Fibroblast of lung (primary cell): ENCODE results near the gene SLFN12L. TPM values are rescaled to one million over a fixed set of nuclear protein-coding genes. Genes with fewer than 3 reads are reported as not detected.
A peak's percentile ranks its signal among the peaks of the same experiment; 100 is the strongest.

Experiments used
- DNase-seq, 2 donors: peaks; one replicate each; pipeline versions ENCODE4 v3.0.0 to v3.0.0-alpha.2; 2010; ENCODE audit warnings: low read depth in 2 of 2
- H2AFZ ChIP-seq: 2 replicates; pipeline ENCODE4 v1.5.1; 2012; ENCODE audit warnings: low read length, control low read depth, inconsistent platforms
- H3K27ac ChIP-seq: 2 replicates; pipeline ENCODE4 v1.5.1; 2011; ENCODE audit warnings: low read length, control low read depth; ENCODE audit not compliant: insufficient read depth
- H3K27me3 ChIP-seq: 2 replicates; pipeline ENCODE4 v1.5.1; 2011; ENCODE audit warnings: mild to moderate bottlenecking, low read length; ENCODE audit not compliant: control insufficient read depth, insufficient read depth
- H3K36me3 ChIP-seq: 2 replicates; pipeline ENCODE4 v1.5.1; 2011; ENCODE audit warnings: low read length; ENCODE audit not compliant: control insufficient read depth, insufficient read depth
- H3K4me1 ChIP-seq: 2 replicates; pipeline ENCODE4 v1.5.1; 2011; ENCODE audit warnings: low read length; ENCODE audit not compliant: control insufficient read depth, insufficient read depth; ENCODE audit errors: extremely low read depth
- H3K4me2 ChIP-seq: 2 replicates; pipeline ENCODE4 v1.5.1; 2011; ENCODE audit warnings: low read length, control low read depth; ENCODE audit not compliant: insufficient read depth; ENCODE audit errors: extremely low read depth
- H3K4me3 ChIP-seq, 4 experiments: fragments of 200-600 bp in 1 of 4; sonication (generic) in 1 of 4; replicated peaks in 1 of 4; 2 replicates each; pipeline ENCODE4 v1.5.1; 2011 to 2016; ENCODE audit warnings: low read length in 4 of 4, low read depth in 3 of 4, mild to moderate bottlenecking in 3 of 4, control low read depth in 2 of 4, inconsistent platforms in 1 of 4, mixed read lengths in 1 of 4; ENCODE audit not compliant: insufficient read depth in 1 of 4; ENCODE audit errors: control extremely low read depth in 1 of 4
- H3K79me2 ChIP-seq: 2 replicates; pipeline ENCODE4 v1.5.1; 2012; ENCODE audit warnings: mild to moderate bottlenecking, low read length, inconsistent platforms; ENCODE audit not compliant: control insufficient read depth, insufficient read depth
- H3K9ac ChIP-seq: 2 replicates; pipeline ENCODE4 v1.5.1; 2011; ENCODE audit warnings: mild to moderate bottlenecking, low read length, control low read depth; ENCODE audit not compliant: insufficient read depth
- H3K9me3 ChIP-seq: 2 replicates; pipeline ENCODE4 v1.5.1; 2012; ENCODE audit warnings: low read depth, low read length; ENCODE audit not compliant: control insufficient read depth, insufficient read depth
- H4K20me1 ChIP-seq: 2 replicates; pipeline ENCODE4 v1.5.1; 2011; ENCODE audit warnings: low read length; ENCODE audit not compliant: control insufficient read depth, insufficient read depth; ENCODE audit errors: extremely low read depth
- CTCF ChIP-seq, 2 donors: IDR thresholded peaks in 1 of 2; conservative IDR thresholded peaks in 1 of 2; 1 replicate in 1 of 2; 2 replicates in 1 of 2; pipeline ENCODE4 v1.5.1; 2011 to 2012; ENCODE audit warnings: low read length in 2 of 2, control low read depth in 1 of 2, inconsistent platforms in 1 of 2, low read depth in 1 of 2, mild to moderate bottlenecking in 1 of 2
- EZH2 ChIP-seq: IDR thresholded peaks from 2 replicates; pipeline ENCODE4 v1.5.1; 2012; ENCODE audit warnings: low read length, control low read depth, mild to moderate bottlenecking; ENCODE audit errors: missing control alignments
- polyA plus RNA-seq, 2 donors: library from polyadenylated mRNA; depleted of rRNA in 1 of 2; stranded (reverse) in 1 of 2; unstranded in 1 of 2; fragments of >200 nt; gene quantifications; 2 replicates each; pipeline ENCODE4 v1.2.1, GENCODE V29; 2011 to 2012; ENCODE audit warnings: missing spikeins in 1 of 2
- total RNA-seq: library from RNA; depleted of rRNA; stranded (reverse); fragments of >200 nt; gene quantifications from 2 replicates; pipeline ENCODE4 v1.2.1, GENCODE V29; 2014

The SLFN12L gene
- total and polyA plus RNA-seq, 2 donors (not counting 1 experiment from before 2014, with no cell fraction given): 0.09 to 0.17 TPM

DNA sequence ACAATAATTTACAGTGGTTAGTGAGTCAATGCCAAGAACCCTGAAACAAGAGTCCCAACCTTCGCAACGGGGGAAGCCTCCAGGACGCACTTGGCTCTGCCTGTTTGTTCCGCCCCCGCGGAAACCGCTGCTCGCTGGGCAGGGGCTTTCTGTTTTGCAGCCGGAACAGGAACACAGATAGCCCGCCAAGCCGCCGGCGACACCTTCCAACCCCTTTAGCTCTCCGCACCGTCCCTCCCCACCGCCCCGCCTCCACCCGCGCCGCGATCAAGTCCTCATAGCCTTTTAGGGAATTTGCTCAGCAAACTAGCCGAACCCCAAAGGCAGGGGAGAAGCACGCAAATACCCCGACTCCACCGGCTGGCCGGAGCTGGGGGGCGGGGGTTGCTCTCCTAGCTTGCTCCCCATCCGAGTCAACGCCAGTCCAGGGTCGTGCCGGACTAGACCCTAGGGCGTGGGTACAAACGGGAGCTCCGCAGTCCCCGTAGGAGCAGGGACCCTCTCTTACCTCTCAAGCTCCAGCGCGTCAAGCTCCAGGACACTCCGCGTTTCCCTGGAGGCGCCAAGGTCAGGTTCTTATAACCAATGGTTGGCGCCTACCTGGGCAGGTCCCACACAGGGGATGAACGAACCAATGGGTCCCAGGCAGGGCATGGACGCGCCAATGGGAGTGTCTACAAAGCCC, 89.1 kb downstream of the SLFN12L start, which contains the start of gene SLFN13:
TSS of gene SLFN13 (minus strand) at position 553 of the 685 bp plus-strand sequence. CDS start 3,086 bp downstream, outside the sequence.
- no peaks in the 10 kb centered on the region for H3K79me2 ChIP-seq
- TF ChIP-seq EZH2 (no peak), CTCF (conservative IDR thresholded peaks at IDR 0.05 in 1 of 2, IDR thresholded peaks at IDR 0.05 in 1 of 2; ENCODE audit: low read depth in 1 of 2, low read length in 2 of 2) (no peak)
- peak within 1 kb of the TSS; percentile 83 for H3K4me2 ChIP-seq
- H4K20me1 ChIP-seq: no peaks in the 10 kb centered on the region
- no peaks in the 10 kb centered on the region for H3K36me3 ChIP-seq
- no peaks in the 10 kb centered on the region for H3K9me3 ChIP-seq
- H2AFZ ChIP-seq: peak within 1 kb of the TSS; percentile 83
- H3K27ac ChIP-seq: no peak within 1 kb of the TSS
- H3K4me3 ChIP-seq: peak within 1 kb of the TSS; percentile 33 to 64 (median 56)
- H3K4me1 ChIP-seq: no peaks in the 10 kb centered on the region
- peak; percentile 49 to 79 for DNase-seq
- H3K9ac ChIP-seq: no peak within 1 kb of the TSS
- H3K27me3 ChIP-seq: peaks cover 1% of the 10 kb centered on the region

DNA sequence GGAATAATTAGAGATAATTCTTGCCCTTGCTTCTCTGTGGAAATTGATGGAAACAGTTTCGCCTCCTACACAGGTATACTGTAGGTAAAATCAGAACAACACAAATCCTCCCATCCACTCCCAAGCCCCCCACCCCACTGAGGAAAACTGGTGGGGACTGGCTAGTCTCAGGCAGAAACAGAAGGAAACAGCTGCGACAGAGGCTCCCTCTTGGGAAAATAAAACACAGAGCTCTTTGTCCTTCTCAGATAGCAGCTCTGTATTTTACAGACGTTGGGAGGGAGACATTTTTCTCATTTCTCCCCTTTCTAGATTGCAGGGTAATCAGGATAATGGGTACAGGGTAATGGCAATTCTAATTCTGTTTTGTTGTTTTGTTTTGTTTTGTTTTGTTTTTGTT, 90.0 kb downstream of the SLFN12L start:
- H2AFZ ChIP-seq: no peak overlapping the region
- H3K27ac ChIP-seq: no peak overlapping the region
- H3K4me2 ChIP-seq: no peak overlapping the region
- no peak overlapping the region for H3K4me3 ChIP-seq
- no peak overlapping the region for H3K9ac ChIP-seq
- no peaks in the 10 kb centered on the region for H3K36me3 ChIP-seq
- no peaks in the 10 kb centered on the region for H3K9me3 ChIP-seq
- H4K20me1 ChIP-seq: no peaks in the 10 kb centered on the region
- TF ChIP-seq EZH2 (no peak), CTCF (conservative IDR thresholded peaks at IDR 0.05 in 1 of 2, IDR thresholded peaks at IDR 0.05 in 1 of 2; ENCODE audit: low read depth in 1 of 2, low read length in 2 of 2) (no peak)
- no peaks in the 10 kb centered on the region for H3K79me2 ChIP-seq
- no peaks in the 10 kb centered on the region for H3K27me3 ChIP-seq
- H3K4me1 ChIP-seq: no peaks in the 10 kb centered on the region
- no peak for DNase-seq

DNA sequence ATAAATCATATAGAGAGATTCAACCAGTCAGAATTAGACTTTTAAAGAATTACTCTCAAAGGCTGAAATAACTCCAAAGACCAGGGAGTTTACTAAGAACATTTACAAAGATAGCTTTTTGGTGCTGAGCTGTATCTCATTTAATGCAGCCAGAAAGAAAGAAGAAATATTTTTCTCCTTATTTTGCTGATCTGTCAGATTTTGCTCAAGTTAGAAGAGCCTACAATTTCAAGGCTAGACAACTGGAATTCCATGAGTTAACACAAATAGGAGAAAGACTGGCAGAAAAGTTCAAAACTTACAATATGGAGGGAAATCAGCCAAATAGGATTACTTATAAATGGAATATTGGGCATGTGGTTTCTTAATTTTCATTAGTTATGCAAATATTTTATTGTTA, 99.0 kb downstream of the SLFN12L start:
- no peak for DNase-seq
- H3K36me3 ChIP-seq: no peaks in the 10 kb centered on the region
- no peak overlapping the region for H2AFZ ChIP-seq
- no peaks in the 10 kb centered on the region for H3K9me3 ChIP-seq
- no peak overlapping the region for H3K9ac ChIP-seq
- peaks cover 2% of the 10 kb centered on the region for H3K4me1 ChIP-seq
- no peaks in the 10 kb centered on the region for H4K20me1 ChIP-seq
- no peak overlapping the region for H3K27ac ChIP-seq
- H3K27me3 ChIP-seq: no peaks in the 10 kb centered on the region
- no peak overlapping the region for H3K4me2 ChIP-seq
- H3K79me2 ChIP-seq: no peaks in the 10 kb centered on the region
- H3K4me3 ChIP-seq: no peak overlapping the region
- TF ChIP-seq EZH2: no peak
- TF ChIP-seq CTCF (conservative IDR thresholded peaks at IDR 0.05 in 1 of 2, IDR thresholded peaks at IDR 0.05 in 1 of 2; ENCODE audit: low read depth in 1 of 2, low read length in 2 of 2): no peak
